CD4-positive, alpha-beta T cell treated with Interferon alpha-2 for 1 hour (primary cell): ENCODE data around the gene LRRC4B.

Source experiments
- DNase-seq, 2 donors: peaks; one replicate each; pipeline ENCODE4 v3.0.0-alpha.2; 2020 to 2022

The LRRC4B gene

GRCh38 chr19:50519006-50519575, 49.1 kb downstream of the LRRC4B start:
- no peak for DNase-seq

DNA sequence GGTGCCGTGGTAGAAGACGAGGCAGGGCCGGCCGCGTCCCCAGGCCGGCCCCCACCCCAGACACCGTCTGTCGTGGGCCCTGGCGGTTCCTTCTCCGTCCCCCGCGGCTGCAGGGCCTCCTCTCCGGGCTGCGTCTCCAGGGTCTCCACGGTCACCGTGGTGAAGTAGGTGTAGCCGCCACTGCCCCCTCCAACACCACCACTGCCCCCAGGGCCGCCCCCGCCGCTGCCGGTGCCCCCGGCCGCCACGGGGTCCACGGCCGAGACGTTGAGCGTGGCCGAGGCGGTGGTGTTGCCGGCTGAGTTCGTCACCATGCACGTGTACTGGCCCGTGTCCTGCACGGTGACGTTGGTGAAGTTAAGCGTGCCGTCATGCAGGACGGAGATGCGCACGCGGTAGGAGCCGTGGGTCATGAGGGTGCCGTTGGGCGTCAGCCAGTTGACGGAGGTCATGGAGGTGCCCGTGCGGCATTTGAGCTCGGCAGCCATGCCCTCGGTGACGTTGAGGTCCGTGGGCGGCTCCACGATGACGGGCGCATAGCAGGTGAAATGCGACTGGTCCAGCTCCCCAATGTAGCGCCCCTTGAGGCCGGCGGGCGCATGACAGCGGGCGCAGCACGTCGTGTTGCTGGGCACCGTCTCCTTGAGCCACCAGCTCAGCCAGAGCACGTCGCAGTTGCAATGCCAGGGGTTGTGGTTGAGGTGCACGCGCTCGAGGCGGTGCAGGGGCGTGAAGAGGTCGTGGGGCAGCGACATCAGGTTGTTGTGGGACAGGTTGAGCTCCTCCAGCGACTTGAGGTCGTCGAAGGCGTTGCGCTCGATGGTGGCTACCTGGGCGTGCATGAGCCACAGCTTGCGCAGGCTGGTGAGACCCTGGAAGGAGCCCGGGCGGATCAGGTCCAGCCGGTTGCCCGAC, 49.9 kb downstream of the LRRC4B start:
- no peak for DNase-seq

- no peak for DNase-seq
Observed at GRCh38 chr19:50517704-50518075, 50.5 kb downstream of the LRRC4B start.

DNA sequence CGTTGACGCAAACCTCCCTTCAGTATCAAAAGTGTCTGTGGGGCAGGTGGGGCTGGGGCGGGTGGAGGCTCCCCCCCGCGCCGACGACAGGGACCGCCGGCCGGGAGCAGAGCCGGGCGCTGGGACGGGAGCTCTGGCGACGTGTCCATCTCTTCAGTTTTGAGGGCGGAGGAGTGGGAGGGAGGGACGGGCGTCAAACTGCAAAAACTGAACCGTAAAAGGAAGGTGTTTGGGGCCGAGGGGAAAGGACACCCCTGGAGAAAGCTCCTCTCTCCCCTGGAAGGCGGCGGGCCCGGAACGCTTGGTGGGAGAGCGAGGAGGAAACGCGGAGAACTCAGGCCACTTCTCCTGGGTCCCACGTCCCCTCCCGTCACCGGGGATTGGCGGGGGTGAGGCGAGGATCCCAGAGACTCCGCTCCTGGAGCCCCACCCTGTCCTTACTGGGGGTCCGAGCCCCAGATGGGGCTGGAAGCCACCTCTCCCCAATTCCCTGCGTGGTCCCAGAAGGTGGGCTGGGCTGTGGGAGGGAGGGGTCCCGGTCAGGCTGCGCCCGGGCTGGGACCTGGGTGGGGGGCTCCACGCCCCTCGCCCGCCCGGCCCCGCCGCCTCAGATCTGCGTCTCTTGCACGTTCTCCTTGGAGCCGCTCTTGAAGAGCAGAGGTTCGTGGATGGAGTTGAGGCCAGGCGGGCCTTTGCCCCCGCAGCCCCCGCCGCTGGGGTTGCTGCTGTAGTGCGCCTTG, 51.1 kb downstream of the LRRC4B start:
- DNase-seq: no peak

DNA sequence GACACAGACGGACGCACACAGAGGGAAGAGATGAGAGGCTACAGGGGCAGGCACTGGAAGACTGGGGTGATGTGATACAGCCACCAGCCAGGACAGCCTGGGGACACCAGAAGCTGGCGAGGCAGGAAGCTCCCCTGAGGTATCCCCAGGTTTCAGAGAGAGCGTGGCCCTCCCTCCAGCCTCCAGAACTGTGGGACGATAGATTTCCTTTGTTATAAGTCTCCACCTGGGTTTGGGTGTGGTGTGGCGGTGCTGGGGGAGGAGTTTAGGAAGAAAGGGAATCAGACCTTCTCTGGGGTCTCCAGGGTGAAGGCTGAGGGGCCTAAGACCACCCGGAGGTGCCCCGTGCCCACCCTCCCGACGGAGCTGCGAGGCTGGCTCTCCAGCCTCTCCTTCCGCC, 51.8 kb downstream of the LRRC4B start:
- no peak for DNase-seq

- no peak for DNase-seq
Observed at GRCh38 chr19:50515168-50515561, 53.1 kb downstream of the LRRC4B start.

DNA sequence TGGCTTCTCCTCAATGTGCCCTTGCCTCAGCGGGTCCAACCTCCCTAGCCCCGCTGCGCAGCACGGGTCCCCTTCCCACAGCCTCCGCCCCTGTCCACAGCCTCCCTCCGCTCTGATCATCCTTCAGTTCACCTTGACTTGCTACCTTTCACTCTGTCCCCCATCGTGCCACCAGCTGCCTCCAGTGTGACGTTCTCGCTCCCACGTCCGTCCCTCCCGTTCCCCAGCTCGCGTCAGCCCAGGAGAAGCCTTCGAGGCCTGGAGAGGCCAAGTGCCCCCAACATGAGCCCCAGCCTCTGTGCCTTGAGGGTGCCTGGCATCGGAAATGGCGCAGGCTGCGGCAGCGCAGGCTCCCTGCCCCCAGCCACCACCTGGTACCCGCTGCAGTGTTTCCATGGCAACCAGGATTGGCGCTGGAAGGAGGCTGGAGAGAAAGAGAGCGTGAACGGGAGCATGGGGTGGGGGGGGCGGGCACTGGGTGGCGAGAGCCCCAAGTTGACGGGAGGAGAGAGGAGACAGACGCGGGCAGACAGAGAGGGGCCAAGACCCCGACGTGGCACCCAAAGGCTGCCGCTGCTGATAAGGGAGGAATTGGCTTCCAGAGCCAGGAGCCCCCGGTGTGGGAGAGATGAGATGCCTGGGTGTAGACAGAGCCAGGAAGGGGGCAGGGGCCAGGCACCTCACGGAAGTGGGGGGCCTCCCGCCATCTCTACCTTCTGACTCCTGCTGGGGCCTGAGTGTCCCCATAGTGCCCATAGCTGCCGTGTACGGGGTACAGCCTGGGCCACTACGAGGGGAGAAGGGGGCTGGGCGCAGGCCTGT, 53.7 kb downstream of the LRRC4B start:
- DNase-seq: no peak

- DNase-seq: no peak
Observed at GRCh38 chr19:50513746-50514345, 54.4 kb downstream of the LRRC4B start, which contains the start of gene ASPDH. Gene ASPDH, minus strand, starts transcription at chr19:50513913. Its CDS starts 90 bp downstream, at chr19:50513823.

DNA sequence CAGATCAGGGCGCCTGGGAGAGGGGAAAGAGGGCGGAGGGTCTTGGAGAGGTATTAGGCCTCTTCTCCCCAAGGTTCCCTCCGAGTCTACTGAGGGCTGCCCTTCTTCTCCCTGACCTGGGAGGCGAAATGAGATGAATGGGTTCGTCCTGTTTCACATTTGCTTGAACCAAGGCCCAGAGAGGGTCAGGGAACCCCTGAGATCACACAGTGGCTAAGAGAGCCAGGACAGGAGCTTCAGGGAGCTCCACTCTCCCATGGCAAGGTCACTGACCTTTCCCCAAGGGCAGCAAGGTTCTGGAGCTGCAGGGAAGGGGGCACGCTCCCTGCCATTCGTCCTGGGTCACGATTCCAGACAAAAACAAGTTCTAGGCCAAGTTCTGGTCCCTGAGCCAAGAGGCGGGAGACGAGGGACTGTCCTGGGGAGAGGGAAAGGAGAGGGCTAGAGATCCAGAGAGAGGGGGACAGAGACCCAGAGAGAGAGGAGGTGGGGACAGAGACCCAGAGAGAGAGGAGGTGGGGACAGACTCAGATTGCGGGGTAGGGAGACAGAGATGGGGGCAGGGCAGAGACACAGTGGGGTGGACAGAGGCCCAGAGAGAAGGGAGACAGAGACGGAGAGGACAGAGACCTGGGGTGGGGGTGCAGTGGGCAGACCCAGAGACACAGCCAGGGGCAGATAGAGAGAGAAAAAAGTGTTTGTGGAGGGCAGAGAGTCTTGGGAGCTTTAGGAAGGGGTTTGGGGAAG, 55.1 kb downstream of the LRRC4B start:
- DNase-seq: no peak

GRCh38 chr19:50512112-50512998, 55.9 kb downstream of the LRRC4B start:
- DNase-seq: no peak

DNA sequence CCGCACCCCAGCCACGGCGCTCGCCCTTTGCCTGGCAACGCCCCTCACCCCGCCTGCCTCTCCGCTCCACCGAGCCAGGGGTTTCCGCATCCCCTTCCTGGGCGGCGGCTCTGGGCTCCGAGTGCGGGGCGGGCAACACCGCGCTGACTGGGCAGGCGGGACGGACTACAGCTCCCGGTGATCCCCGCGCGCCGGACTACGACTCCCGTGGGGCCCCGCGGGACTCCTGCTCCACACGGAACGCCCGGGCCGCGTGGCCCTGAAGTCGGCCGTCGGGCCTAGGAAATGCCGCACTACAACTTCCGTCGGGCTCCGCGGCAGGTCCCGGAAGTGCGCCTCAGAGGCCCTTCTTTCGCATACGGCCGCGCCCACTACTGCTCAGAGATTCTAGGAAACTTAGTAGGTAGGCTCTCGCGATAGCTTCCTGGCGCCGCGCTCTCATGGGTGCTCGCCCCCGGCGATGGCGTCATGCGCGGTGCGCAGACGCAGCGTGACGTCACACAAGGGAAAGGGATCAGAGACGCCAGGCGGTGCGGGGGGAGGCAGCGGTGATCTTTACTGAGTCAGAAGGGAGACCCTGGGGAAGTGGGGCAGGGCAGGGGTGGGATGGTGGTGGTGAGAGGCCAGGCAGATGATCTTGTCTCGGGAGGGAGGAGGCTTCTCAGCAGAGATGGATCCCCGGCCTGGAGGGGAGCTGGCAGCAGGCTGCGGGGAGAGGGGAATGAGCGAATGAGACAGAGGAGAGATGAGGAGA, 57.0 kb downstream of the LRRC4B start, which contains the start of gene JOSD2:
JOSD2 (minus strand) TSS at position 123 of the 754 bp plus-strand sequence. CDS start 760 bp downstream, outside the sequence.
- DNase-seq: peak; percentile 99

GRCh38 chr19:50510700-50511068, 57.6 kb downstream of the LRRC4B start:
- DNase-seq: no peak

DNA sequence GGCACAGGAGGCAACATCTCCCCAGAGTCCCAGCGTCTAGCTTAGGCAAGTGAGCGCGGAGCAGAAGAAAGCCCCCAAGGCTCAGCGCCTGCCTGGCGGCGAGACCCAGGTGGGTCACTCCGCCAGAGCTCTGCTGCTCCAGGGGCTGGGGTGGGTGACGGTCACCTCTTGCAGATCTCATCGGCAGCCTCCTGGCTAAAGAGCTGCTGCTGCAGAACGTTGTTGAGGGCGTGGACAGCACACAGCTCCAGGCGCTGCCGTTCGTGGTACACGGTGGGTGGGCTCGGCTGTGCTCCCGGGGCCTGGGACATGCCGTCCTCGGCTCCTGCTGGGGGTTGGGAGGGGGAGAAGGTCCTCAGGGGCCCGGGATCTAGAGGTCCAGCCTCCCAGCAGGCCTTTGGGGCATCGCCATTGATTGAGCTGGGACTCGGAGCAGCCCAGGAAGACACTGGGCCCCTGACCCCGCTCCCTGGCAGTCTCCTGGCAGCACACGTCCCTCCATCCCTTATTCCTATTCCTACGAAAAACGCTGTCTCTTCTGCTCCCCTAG, 58.0 kb downstream of the LRRC4B start:
- DNase-seq: no peak

DNA sequence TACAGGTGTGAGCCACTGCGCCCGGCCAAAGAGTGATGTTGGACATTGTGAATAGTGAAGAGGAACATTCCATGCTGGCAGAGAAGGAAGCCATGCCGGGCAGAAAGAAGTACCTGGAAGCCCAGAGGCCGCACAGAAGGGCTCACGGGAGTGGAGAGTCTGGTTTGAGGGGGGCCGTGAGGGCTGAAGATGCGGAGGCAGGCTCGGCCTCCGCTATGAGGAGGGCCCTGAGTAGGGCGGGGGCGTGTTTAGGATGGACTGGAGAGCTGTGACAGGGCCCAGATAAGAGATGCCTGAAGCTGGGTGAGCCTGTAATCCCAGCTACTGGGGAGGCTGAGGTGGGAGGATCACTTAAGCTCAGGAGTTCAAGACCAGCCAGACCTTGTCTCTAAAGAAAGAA, 58.9 kb downstream of the LRRC4B start:
- no peak for DNase-seq

DNA sequence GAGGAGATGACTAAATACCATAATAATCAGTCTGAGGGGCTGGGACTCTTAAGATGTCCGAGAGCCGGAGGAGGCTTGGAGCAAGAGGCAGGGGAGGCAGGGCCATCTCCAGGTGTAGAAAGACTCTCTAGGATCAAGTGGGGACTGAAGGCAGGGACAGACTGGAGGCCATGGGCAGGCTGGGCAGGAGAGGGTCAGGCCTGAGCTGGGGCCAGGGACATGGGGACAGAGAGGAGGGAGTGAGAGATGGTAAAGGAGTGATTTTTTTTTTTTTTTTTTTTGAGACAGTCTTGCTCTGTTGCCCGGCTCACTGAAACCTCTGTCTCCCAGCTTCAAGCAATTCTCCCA, 59.4 kb downstream of the LRRC4B start:
- no peak for DNase-seq

- no peak for DNase-seq
Observed at GRCh38 chr19:50507376-50507775, 60.9 kb downstream of the LRRC4B start.

DNA sequence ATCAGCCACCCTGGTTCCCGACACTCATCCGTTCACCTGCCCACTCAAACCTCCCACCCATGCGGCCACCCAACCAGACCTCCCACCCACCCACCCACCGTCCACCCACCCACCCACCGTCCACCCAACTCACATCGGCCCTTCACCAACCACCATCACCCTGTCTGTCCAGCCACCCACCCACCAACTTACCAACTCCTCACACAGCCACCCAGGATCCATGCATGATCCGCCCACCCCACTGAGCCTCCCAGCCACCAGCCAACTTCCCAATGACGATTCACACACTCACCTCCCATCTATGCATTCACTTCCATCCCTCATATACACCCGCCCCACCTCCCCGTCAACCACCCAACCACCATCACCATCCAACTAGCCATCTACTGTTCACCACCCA, 61.5 kb downstream of the LRRC4B start:
- DNase-seq: no peak

DNA sequence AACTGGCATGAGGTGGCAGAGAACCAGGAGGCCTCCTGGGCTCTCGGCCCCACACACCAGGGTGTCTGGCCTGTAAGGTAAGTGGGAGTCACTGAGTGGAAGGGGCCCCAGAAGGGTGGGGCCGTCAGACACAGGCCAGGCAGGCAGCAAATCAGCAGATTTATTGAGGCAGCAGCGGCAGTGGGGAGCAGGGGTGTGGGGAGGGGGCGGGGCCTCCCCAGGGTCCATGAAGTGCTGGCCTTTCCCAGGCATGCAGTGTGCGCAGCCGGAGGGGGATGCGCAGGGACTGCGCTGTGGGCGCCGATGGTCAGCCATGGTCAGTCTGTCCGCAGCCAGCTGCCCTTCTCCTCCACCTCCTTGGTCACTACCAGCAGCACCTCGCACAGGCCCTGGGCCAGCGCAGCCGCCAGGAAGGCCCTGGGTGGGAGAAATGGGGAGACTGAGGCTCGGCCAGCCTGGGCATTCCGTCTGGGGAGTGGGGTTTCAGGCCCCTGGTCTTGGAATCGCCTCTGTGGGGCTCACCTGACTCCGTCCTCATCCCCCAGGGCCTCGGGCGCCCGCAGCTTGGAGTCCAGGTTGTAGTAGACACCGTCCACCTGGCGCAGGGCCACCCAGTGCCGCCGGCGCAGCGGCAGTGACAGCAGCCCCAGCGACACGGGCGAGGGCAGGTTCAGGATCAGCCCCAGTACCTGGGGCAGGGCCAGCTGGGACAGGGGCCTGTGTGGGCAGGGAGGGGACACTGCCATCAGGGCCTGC, 62.2 kb downstream of the LRRC4B start:
- no peak for DNase-seq
